Activated T-cell treated with anti-CD3 and anti-CD28 coated beads, Interleukin-2, amount 50 U/mL, for 48 hours (primary cell): ENCODE data around the gene FGF19.

ENCODE experiments used
- DNase-seq, 2 experiments: peaks; one replicate each; pipeline ENCODE4 v3.0.0-alpha.2; 2020

The FGF19 gene

GRCh38 chr11:69654001-69654659 is 49.7 kb downstream of the FGF19 start:
- no peak for DNase-seq

DNA sequence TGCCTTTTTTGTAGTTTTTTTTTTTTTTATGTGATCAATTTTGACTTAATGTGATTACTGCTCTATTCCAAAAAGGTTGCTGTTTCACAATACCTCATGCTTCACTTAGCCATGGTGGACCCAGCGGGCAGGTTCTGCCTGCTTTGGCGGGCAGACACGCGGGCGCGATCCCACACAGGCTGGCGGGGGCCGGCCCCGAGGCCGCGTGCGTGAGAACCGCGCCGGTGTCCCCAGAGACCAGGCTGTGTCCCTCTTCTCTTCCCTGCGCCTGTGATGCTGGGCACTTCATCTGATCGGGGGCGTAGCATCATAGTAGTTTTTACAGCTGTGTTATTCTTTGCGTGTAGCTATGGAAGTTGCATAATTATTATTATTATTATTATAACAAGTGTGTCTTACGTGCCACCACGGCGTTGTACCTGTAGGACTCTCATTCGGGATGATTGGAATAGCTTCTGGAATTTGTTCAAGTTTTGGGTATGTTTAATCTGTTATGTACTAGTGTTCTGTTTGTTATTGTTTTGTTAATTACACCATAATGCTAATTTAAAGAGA is 50.3 kb downstream of the FGF19 start:
- no peak for DNase-seq

GRCh38 chr11:69652999-69653398 is 50.8 kb downstream of the FGF19 start:
- no peak for DNase-seq

- DNase-seq, result no peak
Measured at GRCh38 chr11:69651834-69652620, 51.8 kb downstream of the FGF19 start.

GRCh38 chr11:69650832-69651344 is 52.9 kb downstream of the FGF19 start:
- DNase-seq, result no peak

DNA sequence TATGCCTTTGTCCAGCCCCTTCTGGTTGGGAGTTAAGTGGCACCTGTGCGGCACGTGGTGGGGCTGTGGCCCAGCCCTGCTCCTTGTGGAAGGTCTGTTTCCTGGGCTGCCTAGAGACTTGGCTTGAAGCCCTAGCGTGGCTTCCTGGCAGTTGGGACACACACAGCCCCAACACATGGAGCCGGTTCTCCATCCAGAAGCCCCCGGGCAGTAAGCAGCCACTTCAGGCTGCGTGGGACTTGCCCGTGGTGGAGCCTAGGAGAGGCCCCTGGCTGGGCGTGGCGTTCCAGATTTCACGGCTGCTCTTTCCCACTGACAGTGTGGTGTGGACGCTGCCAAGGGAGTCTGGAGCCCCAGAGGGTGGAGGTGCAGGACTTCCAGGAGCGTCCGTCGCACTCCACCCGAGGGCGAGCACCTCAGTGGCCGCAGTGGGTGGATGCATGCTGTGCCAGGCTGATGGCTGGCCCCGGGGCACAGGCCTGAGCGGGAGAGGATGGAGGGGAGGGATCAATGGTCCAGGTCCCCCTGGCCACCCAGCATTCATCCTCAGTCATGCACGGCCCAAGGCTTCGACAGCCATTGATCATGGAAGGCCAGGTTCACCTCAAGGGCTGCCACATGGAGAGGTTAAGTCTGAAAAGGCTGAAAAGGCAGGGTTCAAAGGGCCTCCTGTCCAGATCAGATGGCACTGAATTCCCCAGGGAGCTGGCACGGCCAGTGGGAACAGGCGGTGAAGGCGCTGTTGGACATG is 53.6 kb downstream of the FGF19 start:
- no peak for DNase-seq

GRCh38 chr11:69649576-69649900 is 54.3 kb downstream of the FGF19 start:
- no peak for DNase-seq

- DNase-seq, result no peak
Measured at GRCh38 chr11:69648679-69649575, 54.9 kb downstream of the FGF19 start.
